ENCODE data around the gene NFIB. TPM values are rescaled to one million over a fixed set of nuclear protein-coding genes. Genes with fewer than 3 reads are reported as not detected.

The NFIB gene
- total RNA-seq, 1 experiment from 2014 or later, result not detected

- DNase-seq (ENCODE audit: low spot score), result no peak
- in situ Hi-C loops (cut with HindIII; ENCODE audit: low sequenced_read_pairs), result no loop called here
Observed at GRCh38 chr9:14209399-14210345, 104.3 kb downstream of the NFIB start.

GRCh38 chr9:14207352-14207995, 106.5 kb downstream of the NFIB start:
- in situ Hi-C loops (cut with HindIII; ENCODE audit: low sequenced_read_pairs), result no loop called here
- peak; percentile 36 for DNase-seq (ENCODE audit: low spot score)

GRCh38 chr9:14205463-14205862, 108.5 kb downstream of the NFIB start:
- no peak for DNase-seq (ENCODE audit: low spot score)
- in situ Hi-C loops (cut with HindIII; ENCODE audit: low sequenced_read_pairs), result no loop called here

GRCh38 chr9:14203356-14204056, 110.4 kb downstream of the NFIB start:
- in situ Hi-C loops (cut with HindIII; ENCODE audit: low sequenced_read_pairs), result no loop called here
- peak; percentile 89 for DNase-seq (ENCODE audit: low spot score)

- in situ Hi-C loops (cut with HindIII; ENCODE audit: low sequenced_read_pairs), result no loop called here
- DNase-seq (ENCODE audit: low spot score), result peak; percentile 98
Observed at GRCh38 chr9:14198841-14199455, 115.0 kb downstream of the NFIB start.

- in situ Hi-C loops (cut with HindIII; ENCODE audit: low sequenced_read_pairs), result no loop called here
Observed at GRCh38 chr9:14198047-14198840, 115.7 kb downstream of the NFIB start.

GRCh38 chr9:14197325-14197858, 116.5 kb downstream of the NFIB start:
- in situ Hi-C loops (cut with HindIII; ENCODE audit: low sequenced_read_pairs), result no loop called here
- DNase-seq (ENCODE audit: low spot score), result no peak

More at GRCh38 chr9:14198047-14198840, 115.7 kb downstream of the NFIB start:
- no peak for DNase-seq (ENCODE audit: low spot score)

GRCh38 chr9:14193328-14193990, 120.5 kb downstream of the NFIB start:
- in situ Hi-C loops (cut with HindIII; ENCODE audit: low sequenced_read_pairs), result no loop called here

GRCh38 chr9:14192556-14192955, 121.4 kb downstream of the NFIB start:
- in situ Hi-C loops (cut with HindIII; ENCODE audit: low sequenced_read_pairs), result no loop called here
- DNase-seq (ENCODE audit: low spot score), result no peak

More at GRCh38 chr9:14193328-14193990, 120.5 kb downstream of the NFIB start:
- no peak for DNase-seq (ENCODE audit: low spot score)

GRCh38 chr9:14191512-14191911, 122.4 kb downstream of the NFIB start:
- DNase-seq (ENCODE audit: low spot score), result no peak
- in situ Hi-C loops (cut with HindIII; ENCODE audit: low sequenced_read_pairs), result no loop called here

GRCh38 chr9:14190240-14190639, 123.7 kb downstream of the NFIB start:
- no peak for DNase-seq (ENCODE audit: low spot score)

GRCh38 chr9:14189578-14189977, 124.4 kb downstream of the NFIB start:
- in situ Hi-C loops (cut with HindIII; ENCODE audit: low sequenced_read_pairs), result no loop called here
- DNase-seq (ENCODE audit: low spot score), result no peak

More at GRCh38 chr9:14190240-14190639, 123.7 kb downstream of the NFIB start:
- in situ Hi-C loops (cut with HindIII; ENCODE audit: low sequenced_read_pairs), result no loop called here

- no peak for DNase-seq (ENCODE audit: low spot score)
- in situ Hi-C loops (cut with HindIII; ENCODE audit: low sequenced_read_pairs), result no loop called here
Observed at GRCh38 chr9:14189146-14189545, 124.8 kb downstream of the NFIB start.

- in situ Hi-C loops (cut with HindIII; ENCODE audit: low sequenced_read_pairs), result no loop called here
- DNase-seq (ENCODE audit: low spot score), result no peak
Observed at GRCh38 chr9:14188538-14188937, 125.4 kb downstream of the NFIB start.

- in situ Hi-C loops (cut with HindIII; ENCODE audit: low sequenced_read_pairs), result no loop called here
- DNase-seq (ENCODE audit: low spot score), result no peak
Observed at GRCh38 chr9:14188011-14188410, 125.9 kb downstream of the NFIB start.

- no peak for DNase-seq (ENCODE audit: low spot score)
- in situ Hi-C loops (cut with HindIII; ENCODE audit: low sequenced_read_pairs), result no loop called here
Observed at GRCh38 chr9:14186096-14186495, 127.8 kb downstream of the NFIB start.

GRCh38 chr9:14185016-14185415, 128.9 kb downstream of the NFIB start:
- in situ Hi-C loops (cut with HindIII; ENCODE audit: low sequenced_read_pairs), result no loop called here
- DNase-seq (ENCODE audit: low spot score), result no peak

GRCh38 chr9:14183001-14183400, 130.9 kb downstream of the NFIB start:
- DNase-seq (ENCODE audit: low spot score), result no peak
- in situ Hi-C loops (cut with HindIII; ENCODE audit: low sequenced_read_pairs), result no loop called here

Data from G401 (cell line).